GM12875 (cell line): ENCODE measurements around the gene TMEM266.

ENCODE experiments used
- H3K4me3 ChIP-seq: one replicate; pipeline ENCODE4 v1.5.1; 2011; ENCODE audit warnings: low read depth, low read length, control low read depth
- CTCF ChIP-seq: IDR thresholded peaks from 2 replicates; pipeline ENCODE4 v1.5.1; 2011; ENCODE audit warnings: low read depth, mild to moderate bottlenecking, control low read depth, inconsistent platforms, low read length, moderate library complexity, borderline replicate concordance; ENCODE audit not compliant: insufficient read depth

The TMEM266 gene

GRCh38 chr15:76123031-76123430 lies 63.2 kb downstream of the TMEM266 start:
- H3K4me3 ChIP-seq, result no peak overlapping the region
- no peak for TF ChIP-seq CTCF

- no peak overlapping the region for H3K4me3 ChIP-seq
- TF ChIP-seq CTCF, result no peak
Measured at GRCh38 chr15:76127169-76127568, 67.4 kb downstream of the TMEM266 start.

GRCh38 chr15:76127880-76128279 lies 68.1 kb downstream of the TMEM266 start:
- no peak for TF ChIP-seq CTCF
- no peak overlapping the region for H3K4me3 ChIP-seq

GRCh38 chr15:76134537-76134936 lies 74.8 kb downstream of the TMEM266 start:
- no peak overlapping the region for H3K4me3 ChIP-seq
- TF ChIP-seq CTCF, result no peak

- no peak overlapping the region for H3K4me3 ChIP-seq
- no peak for TF ChIP-seq CTCF
Measured at GRCh38 chr15:76135516-76135915, 75.7 kb downstream of the TMEM266 start.

GRCh38 chr15:76138436-76138835 lies 78.7 kb downstream of the TMEM266 start:
- TF ChIP-seq CTCF, result no peak
- H3K4me3 ChIP-seq, result no peak overlapping the region

- TF ChIP-seq CTCF, result peak; percentile 89
- H3K4me3 ChIP-seq, result no peak overlapping the region
Measured at GRCh38 chr15:76139368-76140073, 79.7 kb downstream of the TMEM266 start.
